IMR-90 (cell line): Measurements from ENCODE around the gene ZNF292. TPM values are rescaled to one million over a fixed set of nuclear protein-coding genes. Genes with fewer than 3 reads are reported as not detected.

Experiments
- ATAC-seq: fragments of 200-7000 bp; cut with Tn5 transposase; 2 replicates; pipeline ENCODE4 v1.9.1; 2020; ENCODE audit warnings: low read depth, mild to moderate bottlenecking, moderate library complexity
- BruUV-seq: library from RNA; stranded (reverse); fragments of 400-500 nt; replicated peaks from 2 replicates; lab custom pipeline; 2021; lab: Mats Ljungman, UMichigan
- CTCF ChIA-PET: fragments of 300-600 bp; formaldehyde crosslinking; extraction: SDS; loops from one replicate; lab custom pipeline; 2021; ENCODE audit warnings: antibody characterized with exemption; lab: Yijun Ruan, JAX
- POLR2A ChIA-PET: fragments of 300-600 bp; sonication (Branson Sonifier 250); formaldehyde crosslinking; loops from one replicate; lab custom pipeline; 2022; ENCODE audit warnings: antibody characterized with exemption; ENCODE audit not compliant: unreplicated experiment; lab: Charles Lee
- DNase-seq: peaks from one replicate; pipeline ENCODE4 v3.0.0; 2013
- H2AFZ ChIP-seq: replicated peaks from 2 replicates; pipeline ENCODE3; 2013; ENCODE audit warnings: low read length, mild to moderate bottlenecking; ENCODE audit not compliant: poor library complexity
- H2AK5ac ChIP-seq: 2 replicates; pipeline ENCODE4 v1.6.1; 2013; ENCODE audit warnings: low read depth, low read length, inconsistent platforms
- H2AK9ac ChIP-seq: replicated peaks from 2 replicates; pipeline ENCODE3; 2013; ENCODE audit warnings: mild to moderate bottlenecking, low read depth, low read length, moderate library complexity; ENCODE audit not compliant: poor library complexity
- H2BK120ac ChIP-seq: 2 replicates; pipeline ENCODE4 v1.6.1; 2013; ENCODE audit warnings: low read depth, low read length, inconsistent platforms
- H2BK15ac ChIP-seq: 3 replicates; pipeline ENCODE4 v1.6.1; 2013; ENCODE audit warnings: low read depth, low read length, inconsistent platforms
- H2BK20ac ChIP-seq: 2 replicates; pipeline ENCODE4 v1.6.1; 2013; ENCODE audit warnings: low read depth, mild to moderate bottlenecking, inconsistent platforms, low read length, moderate library complexity
- H2BK5ac ChIP-seq: 2 replicates; pipeline ENCODE4 v1.6.1; 2013; ENCODE audit warnings: mild to moderate bottlenecking, low read depth, low read length, inconsistent platforms; ENCODE audit not compliant: poor library complexity, severe bottlenecking
- H3K14ac ChIP-seq: replicated peaks from 2 replicates; pipeline ENCODE4 v1.6.1; 2013; ENCODE audit warnings: low read depth, low read length, inconsistent platforms
- H3K18ac ChIP-seq: 2 replicates; pipeline ENCODE4 v1.6.1; 2013; ENCODE audit warnings: low read depth, low read length, control low read depth
- H3K23ac ChIP-seq: 2 replicates; pipeline ENCODE4 v1.6.1; 2013; ENCODE audit warnings: low read depth, low read length, inconsistent platforms
- H3K27ac ChIP-seq: 2 replicates; pipeline ENCODE4 v1.5.1; 2013; ENCODE audit warnings: mild to moderate bottlenecking, control low read depth, low read length; ENCODE audit not compliant: insufficient read depth
- H3K27me3 ChIP-seq: 2 replicates; pipeline ENCODE4 v1.6.1; 2013; ENCODE audit warnings: low read length; ENCODE audit not compliant: control insufficient read depth, insufficient read depth
- H3K36me3 ChIP-seq: 2 replicates; pipeline ENCODE4 v1.6.1; 2013; ENCODE audit warnings: low read length, mixed read lengths; ENCODE audit not compliant: control insufficient read depth, insufficient read depth
- H3K4ac ChIP-seq: 2 replicates; pipeline ENCODE4 v1.6.1; 2013; ENCODE audit warnings: low read depth, low read length, inconsistent platforms
- H3K4me1 ChIP-seq: 2 replicates; pipeline ENCODE4 v1.6.1; 2013; ENCODE audit warnings: low read length, mixed read lengths; ENCODE audit not compliant: control insufficient read depth, insufficient read depth
- H3K4me2 ChIP-seq: 2 replicates; pipeline ENCODE4 v1.6.1; 2013; ENCODE audit warnings: low read depth, mild to moderate bottlenecking, control low read depth, low read length, moderate library complexity
- H3K4me3 ChIP-seq: 2 replicates; pipeline ENCODE4 v1.5.1; 2013; ENCODE audit warnings: low read depth, mild to moderate bottlenecking, control low read depth, low read length, moderate library complexity; ENCODE audit not compliant: insufficient read depth
- H3K56ac ChIP-seq: 2 replicates; pipeline ENCODE4 v1.6.1; 2013; ENCODE audit warnings: low read length, inconsistent platforms; ENCODE audit not compliant: insufficient read depth; ENCODE audit errors: extremely low read depth
- H3K79me1 ChIP-seq, 2 experiments: 2 replicates each; pipeline ENCODE4 v1.6.1; 2013; ENCODE audit warnings: low read length in 2 of 2, inconsistent platforms in 1 of 2, low read depth in 1 of 2
- H3K9ac ChIP-seq: 2 replicates; pipeline ENCODE4 v1.6.1; 2013; ENCODE audit warnings: low read depth, low read length, control low read depth
- H3K9me1 ChIP-seq: 2 replicates; pipeline ENCODE4 v1.6.1; 2013; ENCODE audit warnings: low read length, inconsistent platforms; ENCODE audit not compliant: insufficient read depth
- H3K9me3 ChIP-seq: 2 replicates; pipeline ENCODE4 v1.6.1; 2013; ENCODE audit warnings: low read length; ENCODE audit not compliant: control insufficient read depth, insufficient read depth
- H4K20me1 ChIP-seq: 2 replicates; pipeline ENCODE4 v1.6.1; 2013; ENCODE audit warnings: low read length, inconsistent platforms; ENCODE audit not compliant: insufficient read depth
- H4K5ac ChIP-seq: 2 replicates; pipeline ENCODE4 v1.6.1; 2013; ENCODE audit warnings: mild to moderate bottlenecking, low read depth, low read length, control low read depth
- H4K8ac ChIP-seq, 2 experiments: 2 replicates each; pipeline ENCODE4 v1.6.1; 2013; ENCODE audit warnings: low read depth in 2 of 2, low read length in 2 of 2, control low read depth in 1 of 2, inconsistent platforms in 1 of 2
- H4K91ac ChIP-seq: 2 replicates; pipeline ENCODE4 v1.6.1; 2013; ENCODE audit warnings: low read depth, low read length, inconsistent platforms; ENCODE audit not compliant: insufficient read depth
- BHLHE40 ChIP-seq: fragments of 150-350 bp; IDR thresholded peaks from 2 replicates; pipeline ENCODE4 v1.6.1; 2016; ENCODE audit warnings: mild to moderate bottlenecking, low read depth, low read length
- CEBPB ChIP-seq: IDR thresholded peaks from 2 replicates; pipeline ENCODE4 v1.6.1; 2012; ENCODE audit warnings: low read depth, low read length, improper control_type of control experiment
- CHD1 ChIP-seq: IDR thresholded peaks from 2 replicates; pipeline ENCODE4 v1.6.1; 2012; ENCODE audit warnings: low read depth, low read length, improper control_type of control experiment
- FOS ChIP-seq: fragments of 150-350 bp; IDR thresholded peaks from 2 replicates; pipeline ENCODE4 v1.6.1; 2016; ENCODE audit warnings: low read depth, low read length
- MAFK ChIP-seq: IDR thresholded peaks from 2 replicates; pipeline ENCODE4 v1.6.1; 2012; ENCODE audit warnings: low read depth, low read length, improper control_type of control experiment
- MAZ ChIP-seq: IDR thresholded peaks from 2 replicates; pipeline ENCODE4 v1.6.1; 2012; ENCODE audit warnings: low read depth, mild to moderate bottlenecking, low read length, improper control_type of control experiment, moderate library complexity, borderline replicate concordance
- MXI1 ChIP-seq: IDR thresholded peaks from 2 replicates; pipeline ENCODE4 v1.6.1; 2012; ENCODE audit warnings: low read depth, mild to moderate bottlenecking, low read length, moderate library complexity, borderline replicate concordance
- NFE2L2 ChIP-seq: fragments of 150-350 bp; IDR thresholded peaks from 2 replicates; pipeline ENCODE4 v1.6.1; 2016; ENCODE audit warnings: low read depth, mild to moderate bottlenecking, low read length
- POLR2A ChIP-seq: IDR thresholded peaks from 2 replicates; pipeline ENCODE4 v1.6.1; 2012; ENCODE audit warnings: mild to moderate bottlenecking, low read depth, low read length
- RAD21 ChIP-seq: IDR thresholded peaks from 2 replicates; pipeline ENCODE4 v1.6.1; 2012; ENCODE audit warnings: low read length, improper control_type of control experiment
- RCOR1 ChIP-seq: IDR thresholded peaks from 2 replicates; pipeline ENCODE4 v1.6.1; 2012; ENCODE audit warnings: mild to moderate bottlenecking, low read length, improper control_type of control experiment; ENCODE audit not compliant: insufficient replicate concordance
- RFX5 ChIP-seq: IDR thresholded peaks from 2 replicates; pipeline ENCODE4 v1.8.0; 2012; ENCODE audit warnings: low read depth, mild to moderate bottlenecking, low read length, moderate library complexity
- SMC3 ChIP-seq: fragments of 150-350 bp; IDR thresholded peaks from 2 replicates; pipeline ENCODE4 v1.6.1; 2016; ENCODE audit warnings: low read depth, mild to moderate bottlenecking, antibody characterized with exemption, low read length, moderate library complexity
- WGBS, 2 experiments: methylation state at CpG; one replicate each; pipeline versions ENCODE4 v1.1.5 to v1.1.7; 2013; ENCODE audit warnings: missing lambda C conversion rate in 2 of 2; ENCODE audit not compliant: insufficient read length in 1 of 2; ENCODE audit errors: extremely low coverage in 2 of 2; 5-methylcytosine and 5-hydroxymethylcytosine counted together
- dilution Hi-C: fragments of 300-500 bp; cut with HindIII; formaldehyde crosslinking; loops from one replicate; pipeline ENCODE4 v1.14.3; 2018; ENCODE audit warnings: low sequenced_read_pairs; ENCODE audit not compliant: unreplicated experiment
- in situ Hi-C: fragments of 300-500 bp; cut with MboI; formaldehyde crosslinking; loops from 3 replicates; pipeline ENCODE4 v1.14.3; 2019; ENCODE audit warnings: low sequenced_read_pairs, inconsistent platforms, mixed read lengths
- intact Hi-C: fragments of 100-400 bp; cut with micrococcal nuclease; formaldehyde crosslinking; loops from 2 replicates; pipeline ENCODE4 v1.10.0; 2022
- polyA plus RNA-seq, 3 experiments: library from polyadenylated mRNA; depleted of rRNA; stranded (reverse); fragments of >200 nt; gene quantifications; 2 replicates each; pipeline ENCODE4 v1.2.3, GENCODE V29; 2012; ENCODE audit warnings: low replicate concordance in 1 of 3
- total RNA-seq: library from RNA; depleted of rRNA; stranded (reverse); fragments of >200 nt; gene quantifications from 2 replicates; pipeline ENCODE4 v1.2.3, GENCODE V29; 2012
- TF ChIP-seq, protein P1 (sequence below): fragments of 150-350 bp; IDR thresholded peaks from 2 replicates; pipeline ENCODE4 v1.6.1; 2016; ENCODE audit warnings: low read depth, mild to moderate bottlenecking, low read length, moderate library complexity, borderline replicate concordance
- TF ChIP-seq, protein P2 (sequence below): fragments of 150-350 bp; IDR thresholded peaks from 2 replicates; pipeline ENCODE4 v1.6.1; 2017; ENCODE audit warnings: mild to moderate bottlenecking, antibody characterized with exemption, low read length, low read depth
- TF ChIP-seq, protein P3 (sequence below): conservative IDR thresholded peaks from 2 replicates; pipeline ENCODE4 v1.5.1; 2012; ENCODE audit warnings: mild to moderate bottlenecking, low read depth, low read length, improper control_type of control experiment

Gene ZNF292
- total and polyA plus RNA-seq, 2 of the 4 experiments (the other 2 are of a cell fraction) = 5.5 to 28.3 TPM

DNA sequence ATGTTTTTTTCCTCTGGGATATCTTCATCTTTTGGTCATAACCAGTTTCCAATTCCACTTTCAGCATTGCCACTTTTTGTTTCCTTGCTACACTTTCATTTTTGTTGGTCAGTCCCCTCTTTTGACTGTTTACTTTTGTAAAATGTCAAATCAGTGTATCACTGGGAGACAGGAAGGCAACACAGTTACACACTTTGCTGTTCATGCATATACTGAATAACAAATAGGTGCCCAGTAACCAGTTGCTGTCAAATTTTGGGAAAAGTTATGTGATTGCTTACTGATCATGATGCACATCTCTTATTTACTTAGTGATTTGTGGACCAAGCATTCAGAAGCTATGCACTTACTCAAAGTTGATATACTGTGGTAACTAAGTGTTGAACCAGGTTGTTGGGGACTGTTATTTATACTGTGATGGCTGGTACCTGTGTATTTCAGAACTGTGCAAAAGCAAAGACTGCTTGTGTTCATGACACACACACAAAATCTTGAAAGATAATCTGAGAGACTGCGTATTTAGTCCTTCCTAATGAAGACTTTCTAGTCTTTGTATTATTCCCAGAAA, 41.0 kb downstream of the ZNF292 start:
- ChIA-PET POLR2A (no interaction called here), CTCF (no interaction called here)
- no peaks in the 10 kb centered on the region for H3K9me3 ChIP-seq
- no peak overlapping the region for H3K4me3 ChIP-seq
- TF ChIP-seq MXI1 = no peak
- TF ChIP-seq RAD21 = no peak
- TF ChIP-seq MAFK = no peak
- no peak for TF ChIP-seq SMC3
- TF ChIP-seq, protein P1, sequence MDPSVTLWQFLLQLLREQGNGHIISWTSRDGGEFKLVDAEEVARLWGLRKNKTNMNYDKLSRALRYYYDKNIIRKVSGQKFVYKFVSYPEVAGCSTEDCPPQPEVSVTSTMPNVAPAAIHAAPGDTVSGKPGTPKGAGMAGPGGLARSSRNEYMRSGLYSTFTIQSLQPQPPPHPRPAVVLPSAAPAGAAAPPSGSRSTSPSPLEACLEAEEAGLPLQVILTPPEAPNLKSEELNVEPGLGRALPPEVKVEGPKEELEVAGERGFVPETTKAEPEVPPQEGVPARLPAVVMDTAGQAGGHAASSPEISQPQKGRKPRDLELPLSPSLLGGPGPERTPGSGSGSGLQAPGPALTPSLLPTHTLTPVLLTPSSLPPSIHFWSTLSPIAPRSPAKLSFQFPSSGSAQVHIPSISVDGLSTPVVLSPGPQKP = no peak
- no peak for TF ChIP-seq NFE2L2
- TF ChIP-seq CHD1 = no peak
- no peak for TF ChIP-seq POLR2A
- TF ChIP-seq RCOR1 = no peak
- TF ChIP-seq CEBPB = no peak
- TF ChIP-seq FOS = no peak
- TF ChIP-seq BHLHE40 = no peak
- TF ChIP-seq MAZ = no peak
- TF ChIP-seq, protein P2, sequence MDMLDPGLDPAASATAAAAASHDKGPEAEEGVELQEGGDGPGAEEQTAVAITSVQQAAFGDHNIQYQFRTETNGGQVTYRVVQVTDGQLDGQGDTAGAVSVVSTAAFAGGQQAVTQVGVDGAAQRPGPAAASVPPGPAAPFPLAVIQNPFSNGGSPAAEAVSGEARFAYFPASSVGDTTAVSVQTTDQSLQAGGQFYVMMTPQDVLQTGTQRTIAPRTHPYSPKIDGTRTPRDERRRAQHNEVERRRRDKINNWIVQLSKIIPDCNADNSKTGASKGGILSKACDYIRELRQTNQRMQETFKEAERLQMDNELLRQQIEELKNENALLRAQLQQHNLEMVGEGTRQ = no peak
- no peak for TF ChIP-seq RFX5
- TF ChIP-seq, protein P3, sequence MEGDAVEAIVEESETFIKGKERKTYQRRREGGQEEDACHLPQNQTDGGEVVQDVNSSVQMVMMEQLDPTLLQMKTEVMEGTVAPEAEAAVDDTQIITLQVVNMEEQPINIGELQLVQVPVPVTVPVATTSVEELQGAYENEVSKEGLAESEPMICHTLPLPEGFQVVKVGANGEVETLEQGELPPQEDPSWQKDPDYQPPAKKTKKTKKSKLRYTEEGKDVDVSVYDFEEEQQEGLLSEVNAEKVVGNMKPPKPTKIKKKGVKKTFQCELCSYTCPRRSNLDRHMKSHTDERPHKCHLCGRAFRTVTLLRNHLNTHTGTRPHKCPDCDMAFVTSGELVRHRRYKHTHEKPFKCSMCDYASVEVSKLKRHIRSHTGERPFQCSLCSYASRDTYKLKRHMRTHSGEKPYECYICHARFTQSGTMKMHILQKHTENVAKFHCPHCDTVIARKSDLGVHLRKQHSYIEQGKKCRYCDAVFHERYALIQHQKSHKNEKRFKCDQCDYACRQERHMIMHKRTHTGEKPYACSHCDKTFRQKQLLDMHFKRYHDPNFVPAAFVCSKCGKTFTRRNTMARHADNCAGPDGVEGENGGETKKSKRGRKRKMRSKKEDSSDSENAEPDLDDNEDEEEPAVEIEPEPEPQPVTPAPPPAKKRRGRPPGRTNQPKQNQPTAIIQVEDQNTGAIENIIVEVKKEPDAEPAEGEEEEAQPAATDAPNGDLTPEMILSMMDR = no peak
- no peak overlapping the region for H2AFZ ChIP-seq
- no peak for ATAC-seq
- no peak for DNase-seq
- peaks cover 2% of the 10 kb centered on the region for H3K4me1 ChIP-seq
- no peak overlapping the region for H3K18ac ChIP-seq
- H4K91ac ChIP-seq = no peak overlapping the region
- H3K23ac ChIP-seq = no peak overlapping the region
- H2BK120ac ChIP-seq = no peak overlapping the region
- no peak overlapping the region for H4K8ac ChIP-seq
- H3K14ac ChIP-seq = no peak overlapping the region
- no peak overlapping the region for H2AK5ac ChIP-seq
- H3K79me1 ChIP-seq = peaks cover 14 to 36% of the 10 kb centered on the region in 2 experiments; a peak in 3 of 4 replicates
- BruUV-seq = no TSS peak
- no peak overlapping the region for H2BK20ac ChIP-seq
- in situ Hi-C loops (no loop called here), intact Hi-C loops (loop anchor here (5.0 kb wide), 1 partner anchor 39 kb away; the partner anchor contains the start of gene ZNF292), dilution Hi-C loops (no loop called here)
- no peak overlapping the region for H3K56ac ChIP-seq
- WGBS, 2 experiments = no CpG with 5 or more reads among the region's 1 CpG
- H4K5ac ChIP-seq = no peak overlapping the region
- peaks cover 61% of the 10 kb centered on the region for H4K20me1 ChIP-seq
- no peak overlapping the region for H3K9ac ChIP-seq
- no peaks in the 10 kb centered on the region for H3K27me3 ChIP-seq
- no peak overlapping the region for H2BK15ac ChIP-seq
- no peak overlapping the region for H3K4me2 ChIP-seq
- H3K4ac ChIP-seq = no peak overlapping the region
- H3K36me3 ChIP-seq = no peaks in the 10 kb centered on the region
- H3K27ac ChIP-seq = no peak overlapping the region
- H3K9me1 ChIP-seq = no peaks in the 10 kb centered on the region
- no peak overlapping the region for H2BK5ac ChIP-seq
- H2AK9ac ChIP-seq = no peak overlapping the region
